Endothelial cell of umbilical vein (primary cell): ENCODE data around the gene MBOAT1.

Experiments used
- EZH2 ChIP-seq: IDR thresholded peaks from 2 replicates; pipeline ENCODE4 v1.6.1; 2012; ENCODE audit warnings: borderline replicate concordance, low read depth, mild to moderate bottlenecking, moderate library complexity, low read length, inconsistent platforms; ENCODE audit not compliant: severe bottlenecking
- FOS ChIP-seq: IDR thresholded peaks from 2 replicates; pipeline ENCODE4 v1.6.1; 2011; ENCODE audit warnings: mild to moderate bottlenecking, low read length, moderate library complexity, borderline replicate concordance; ENCODE audit not compliant: insufficient read depth
- GATA2 ChIP-seq: IDR thresholded peaks from 2 replicates; pipeline ENCODE4 v1.7.0; 2011; ENCODE audit warnings: low read depth, mild to moderate bottlenecking, moderate library complexity, mixed read lengths, low read length; ENCODE audit not compliant: insufficient read length, insufficient read depth
- JUN ChIP-seq: IDR thresholded peaks from 2 replicates; pipeline ENCODE4 v1.6.1; 2011; ENCODE audit warnings: borderline replicate concordance, low read depth; ENCODE audit not compliant: insufficient read length, insufficient read depth
- MYC ChIP-seq: IDR thresholded peaks from one replicate; pipeline ENCODE4 v1.6.1; 2011; ENCODE audit warnings: mild to moderate bottlenecking, low read depth, low read length
- POLR2A ChIP-seq: IDR thresholded peaks from 2 replicates; pipeline ENCODE4 v1.6.1; 2012; ENCODE audit warnings: low read depth, mild to moderate bottlenecking, control low read depth, low read length
- POLR2AphosphoS5 ChIP-seq: IDR thresholded peaks from 2 replicates; pipeline ENCODE4 v1.6.1; 2012; ENCODE audit warnings: low read depth, mild to moderate bottlenecking, control low read depth, low read length, moderate library complexity; ENCODE audit not compliant: insufficient read depth
- TF ChIP-seq, protein P1 (sequence below), 2 donors: IDR thresholded peaks; 1 replicate in 1 of 2; 2 replicates in 1 of 2; pipeline ENCODE4 v1.5.1; 2011; ENCODE audit warnings: low read length in 2 of 2, mild to moderate bottlenecking in 2 of 2, moderate library complexity in 2 of 2, control low read depth in 1 of 2, inconsistent platforms in 1 of 2, low read depth in 1 of 2; ENCODE audit not compliant: insufficient read depth in 1 of 2; ENCODE audit errors: extremely low read depth in 1 of 2
- TF ChIP-seq, protein P2 (sequence below): IDR thresholded peaks from 2 replicates; pipeline ENCODE4 v1.6.1; 2011; ENCODE audit not compliant: insufficient read depth, insufficient read length

- TF ChIP-seq POLR2A (no peak), POLR2AphosphoS5 (no peak), EZH2 (no peak), MYC (no peak), JUN (no peak), FOS (no peak), GATA2 (no peak)
- TF ChIP-seq, protein P1, sequence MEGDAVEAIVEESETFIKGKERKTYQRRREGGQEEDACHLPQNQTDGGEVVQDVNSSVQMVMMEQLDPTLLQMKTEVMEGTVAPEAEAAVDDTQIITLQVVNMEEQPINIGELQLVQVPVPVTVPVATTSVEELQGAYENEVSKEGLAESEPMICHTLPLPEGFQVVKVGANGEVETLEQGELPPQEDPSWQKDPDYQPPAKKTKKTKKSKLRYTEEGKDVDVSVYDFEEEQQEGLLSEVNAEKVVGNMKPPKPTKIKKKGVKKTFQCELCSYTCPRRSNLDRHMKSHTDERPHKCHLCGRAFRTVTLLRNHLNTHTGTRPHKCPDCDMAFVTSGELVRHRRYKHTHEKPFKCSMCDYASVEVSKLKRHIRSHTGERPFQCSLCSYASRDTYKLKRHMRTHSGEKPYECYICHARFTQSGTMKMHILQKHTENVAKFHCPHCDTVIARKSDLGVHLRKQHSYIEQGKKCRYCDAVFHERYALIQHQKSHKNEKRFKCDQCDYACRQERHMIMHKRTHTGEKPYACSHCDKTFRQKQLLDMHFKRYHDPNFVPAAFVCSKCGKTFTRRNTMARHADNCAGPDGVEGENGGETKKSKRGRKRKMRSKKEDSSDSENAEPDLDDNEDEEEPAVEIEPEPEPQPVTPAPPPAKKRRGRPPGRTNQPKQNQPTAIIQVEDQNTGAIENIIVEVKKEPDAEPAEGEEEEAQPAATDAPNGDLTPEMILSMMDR (IDR thresholded peaks at IDR 0.05; ENCODE audit: extremely low read depth in 1 of 2, insufficient read depth in 1 of 2, low read depth in 1 of 2, low read length in 2 of 2) = no peak
- TF ChIP-seq, protein P2, sequence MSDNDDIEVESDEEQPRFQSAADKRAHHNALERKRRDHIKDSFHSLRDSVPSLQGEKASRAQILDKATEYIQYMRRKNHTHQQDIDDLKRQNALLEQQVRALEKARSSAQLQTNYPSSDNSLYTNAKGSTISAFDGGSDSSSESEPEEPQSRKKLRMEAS = no peak
These were observed 82.8 kb downstream of the MBOAT1 start for GRCh38 chr6:20129290-20130088.
